IMR-90 (cell line): Measurements from ENCODE around the gene NRXN2.

ENCODE experiments used
- BHLHE40 ChIP-seq: fragments of 150-350 bp; IDR thresholded peaks from 2 replicates; pipeline ENCODE4 v1.6.1; 2016; ENCODE audit warnings: mild to moderate bottlenecking, low read depth, low read length
- CEBPB ChIP-seq: IDR thresholded peaks from 2 replicates; pipeline ENCODE4 v1.6.1; 2012; ENCODE audit warnings: low read depth, low read length, improper control_type of control experiment
- FOS ChIP-seq: fragments of 150-350 bp; IDR thresholded peaks from 2 replicates; pipeline ENCODE4 v1.6.1; 2016; ENCODE audit warnings: low read depth, low read length
- MAFK ChIP-seq: IDR thresholded peaks from 2 replicates; pipeline ENCODE4 v1.6.1; 2012; ENCODE audit warnings: low read depth, low read length, improper control_type of control experiment
- POLR2A ChIP-seq: IDR thresholded peaks from 2 replicates; pipeline ENCODE4 v1.6.1; 2012; ENCODE audit warnings: mild to moderate bottlenecking, low read depth, low read length
- RAD21 ChIP-seq: IDR thresholded peaks from 2 replicates; pipeline ENCODE4 v1.6.1; 2012; ENCODE audit warnings: low read length, improper control_type of control experiment
- SMC3 ChIP-seq: fragments of 150-350 bp; IDR thresholded peaks from 2 replicates; pipeline ENCODE4 v1.6.1; 2016; ENCODE audit warnings: low read depth, mild to moderate bottlenecking, antibody characterized with exemption, low read length, moderate library complexity
- TF ChIP-seq, protein P1 (sequence below): conservative IDR thresholded peaks from 2 replicates; pipeline ENCODE4 v1.5.1; 2012; ENCODE audit warnings: mild to moderate bottlenecking, low read depth, low read length, improper control_type of control experiment
- TF ChIP-seq, protein P2 (sequence below): fragments of 150-350 bp; IDR thresholded peaks from 2 replicates; pipeline ENCODE4 v1.6.1; 2017; ENCODE audit warnings: mild to moderate bottlenecking, antibody characterized with exemption, low read length, low read depth

DNA sequence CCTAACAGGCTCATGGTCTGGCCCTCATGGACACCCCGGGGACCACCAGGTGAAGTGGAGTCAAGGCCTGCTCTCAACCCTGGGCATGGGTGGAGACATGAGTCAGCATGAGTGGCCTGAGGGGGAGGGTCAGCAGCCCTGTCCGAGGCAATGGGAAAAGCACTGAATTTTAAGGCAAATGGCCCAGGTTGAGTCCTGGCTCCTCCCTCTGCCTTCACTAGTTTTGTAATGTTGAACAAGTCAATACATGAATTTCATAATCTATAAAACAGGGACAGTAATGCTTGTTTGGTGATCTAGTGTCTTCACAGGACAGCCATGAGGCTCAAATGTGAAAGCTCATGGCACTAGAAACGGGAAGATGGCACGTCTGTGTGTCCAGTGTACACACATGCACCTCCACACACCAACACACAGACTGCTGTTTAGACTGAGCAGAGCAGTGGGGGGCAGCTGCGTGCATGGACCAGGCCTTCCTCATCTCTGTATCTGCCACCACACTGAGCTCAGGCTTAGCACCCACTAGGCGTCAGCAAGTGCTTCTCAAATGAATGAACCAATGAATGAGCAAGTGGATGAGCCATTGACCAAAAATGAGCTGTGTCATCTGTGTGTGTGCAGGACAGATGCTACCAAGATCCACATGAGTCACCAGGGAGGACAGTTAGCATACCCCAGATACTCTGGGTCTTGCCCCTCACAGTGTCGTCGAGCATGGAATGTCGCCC is 63.4 kb downstream of the NRXN2 start:
- TF ChIP-seq, protein P1, sequence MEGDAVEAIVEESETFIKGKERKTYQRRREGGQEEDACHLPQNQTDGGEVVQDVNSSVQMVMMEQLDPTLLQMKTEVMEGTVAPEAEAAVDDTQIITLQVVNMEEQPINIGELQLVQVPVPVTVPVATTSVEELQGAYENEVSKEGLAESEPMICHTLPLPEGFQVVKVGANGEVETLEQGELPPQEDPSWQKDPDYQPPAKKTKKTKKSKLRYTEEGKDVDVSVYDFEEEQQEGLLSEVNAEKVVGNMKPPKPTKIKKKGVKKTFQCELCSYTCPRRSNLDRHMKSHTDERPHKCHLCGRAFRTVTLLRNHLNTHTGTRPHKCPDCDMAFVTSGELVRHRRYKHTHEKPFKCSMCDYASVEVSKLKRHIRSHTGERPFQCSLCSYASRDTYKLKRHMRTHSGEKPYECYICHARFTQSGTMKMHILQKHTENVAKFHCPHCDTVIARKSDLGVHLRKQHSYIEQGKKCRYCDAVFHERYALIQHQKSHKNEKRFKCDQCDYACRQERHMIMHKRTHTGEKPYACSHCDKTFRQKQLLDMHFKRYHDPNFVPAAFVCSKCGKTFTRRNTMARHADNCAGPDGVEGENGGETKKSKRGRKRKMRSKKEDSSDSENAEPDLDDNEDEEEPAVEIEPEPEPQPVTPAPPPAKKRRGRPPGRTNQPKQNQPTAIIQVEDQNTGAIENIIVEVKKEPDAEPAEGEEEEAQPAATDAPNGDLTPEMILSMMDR = 0 out of 2 replicates have a peak, but pooled peaks have one; percentile 13
- TF ChIP-seq CEBPB (no peak), POLR2A (peak; percentile 46), FOS (peak; percentile 75), SMC3 (no peak), MAFK (peak; percentile 64), RAD21 (peak; percentile 14; the same call in 1 of the 2 replicates), BHLHE40 (peak; percentile 48; the same call in 1 of the 2 replicates)
- TF ChIP-seq, protein P2, sequence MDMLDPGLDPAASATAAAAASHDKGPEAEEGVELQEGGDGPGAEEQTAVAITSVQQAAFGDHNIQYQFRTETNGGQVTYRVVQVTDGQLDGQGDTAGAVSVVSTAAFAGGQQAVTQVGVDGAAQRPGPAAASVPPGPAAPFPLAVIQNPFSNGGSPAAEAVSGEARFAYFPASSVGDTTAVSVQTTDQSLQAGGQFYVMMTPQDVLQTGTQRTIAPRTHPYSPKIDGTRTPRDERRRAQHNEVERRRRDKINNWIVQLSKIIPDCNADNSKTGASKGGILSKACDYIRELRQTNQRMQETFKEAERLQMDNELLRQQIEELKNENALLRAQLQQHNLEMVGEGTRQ = no peak
